ENCODE results near the gene HHATL. TPM values are rescaled to one million over a fixed set of nuclear protein-coding genes. Genes with fewer than 3 reads are reported as not detected.

The HHATL gene
- total and polyA plus RNA-seq, 4 donors: 0.39 to 2.7 (median 0.62) TPM

GRCh38 chr3:42712344-42712648 lies 9.7 kb upstream of the HHATL start:
- no peaks in the 10 kb centered on the region for H3K27me3 ChIP-seq (ENCODE audit: control insufficient read depth in 3 of 3, insufficient read depth in 3 of 3, low read length in 2 of 3)
- no peak overlapping the region for H3K27ac ChIP-seq (ENCODE audit: low read depth in 1 of 2, low read length in 1 of 2)
- 90 to 93% methylated on average over 4 of the region's 4 CpGs for WGBS, 2 donors
- TF ChIP-seq CTCF (IDR thresholded peaks at IDR 0.05; ENCODE audit: control extremely low read depth, extremely low read depth): no peak
- H3K4me1 ChIP-seq (ENCODE audit: control insufficient read depth in 5 of 5, insufficient read depth in 5 of 5, low read length in 5 of 5): no peaks in the 10 kb centered on the region
- H3K36me3 ChIP-seq (ENCODE audit: control insufficient read depth in 4 of 4, insufficient read depth in 4 of 4, low read length in 4 of 4): no peaks in the 10 kb centered on the region
- H3K9ac ChIP-seq (ENCODE audit: insufficient read depth in 1 of 2, low read length in 2 of 2): no peak overlapping the region
- DNase-seq (no peak), ATAC-seq (ENCODE audit: insufficient read depth, low FRiP score) (no peak)
- H3K4me3 ChIP-seq: no peak overlapping the region
- no peaks in the 10 kb centered on the region for H3K9me3 ChIP-seq (ENCODE audit: control insufficient read depth in 4 of 4, insufficient read depth in 3 of 4, low read length in 3 of 4)

GRCh38 chr3:42711491-42712343 lies 9.1 kb upstream of the HHATL start:
- WGBS, 2 donors: 57 to 65% methylated on average over 6 of the region's 6 CpGs
- Histone ChIP-seq H3K27me3 (ENCODE audit: control insufficient read depth in 3 of 3, insufficient read depth in 3 of 3, low read length in 2 of 3) (no peaks in the 10 kb centered on the region), H3K4me3 (no peak overlapping the region), H3K27ac (ENCODE audit: low read depth in 1 of 2, low read length in 1 of 2) (no peak overlapping the region), H3K9me3 (ENCODE audit: control insufficient read depth in 4 of 4, insufficient read depth in 3 of 4, low read length in 3 of 4) (no peaks in the 10 kb centered on the region), H3K4me1 (ENCODE audit: control insufficient read depth in 5 of 5, insufficient read depth in 5 of 5, low read length in 5 of 5) (no peaks in the 10 kb centered on the region), H3K9ac (ENCODE audit: insufficient read depth in 1 of 2, low read length in 2 of 2) (no peak overlapping the region), H3K36me3 (ENCODE audit: control insufficient read depth in 4 of 4, insufficient read depth in 4 of 4, low read length in 4 of 4) (no peaks in the 10 kb centered on the region)
- ATAC-seq (ENCODE audit: insufficient read depth, low FRiP score): no peak
- no peak for DNase-seq
- TF ChIP-seq CTCF (IDR thresholded peaks at IDR 0.05; ENCODE audit: control extremely low read depth, extremely low read depth): no peak

GRCh38 chr3:42710323-42711021 lies 7.9 kb upstream of the HHATL start:
- WGBS, 2 donors: 76 to 83% methylated on average over 7 of the region's 7 CpGs
- Histone ChIP-seq H3K27me3 (ENCODE audit: control insufficient read depth in 3 of 3, insufficient read depth in 3 of 3, low read length in 2 of 3) (no peaks in the 10 kb centered on the region), H3K9ac (ENCODE audit: insufficient read depth in 1 of 2, low read length in 2 of 2) (no peak overlapping the region), H3K9me3 (ENCODE audit: control insufficient read depth in 4 of 4, insufficient read depth in 3 of 4, low read length in 3 of 4) (no peaks in the 10 kb centered on the region), H3K36me3 (ENCODE audit: control insufficient read depth in 4 of 4, insufficient read depth in 4 of 4, low read length in 4 of 4) (no peaks in the 10 kb centered on the region), H3K4me1 (ENCODE audit: control insufficient read depth in 5 of 5, insufficient read depth in 5 of 5, low read length in 5 of 5) (no peaks in the 10 kb centered on the region), H3K27ac (ENCODE audit: low read depth in 1 of 2, low read length in 1 of 2) (no peak overlapping the region), H3K4me3 (no peak overlapping the region)
- DNase-seq: no peak
- no peak for ATAC-seq (ENCODE audit: insufficient read depth, low FRiP score)
- no peak for TF ChIP-seq CTCF (IDR thresholded peaks at IDR 0.05; ENCODE audit: control extremely low read depth, extremely low read depth)
